Right hindlimb (tissue), 1 donor: ENCODE measurements around the gene MARCKSL1.
A peak's percentile ranks its signal among the peaks of the same experiment; 100 is the strongest.
"Not testable (repeated sequence)": the region's sequence is repeated elsewhere in the genome, so short reads cannot be mapped to it uniquely, and the experiment has no call there.

Source experiments
- DNase-seq: peaks from one replicate; pipeline ENCODE4 v3.0.0-alpha.2; 2018

Gene MARCKSL1, protein sequence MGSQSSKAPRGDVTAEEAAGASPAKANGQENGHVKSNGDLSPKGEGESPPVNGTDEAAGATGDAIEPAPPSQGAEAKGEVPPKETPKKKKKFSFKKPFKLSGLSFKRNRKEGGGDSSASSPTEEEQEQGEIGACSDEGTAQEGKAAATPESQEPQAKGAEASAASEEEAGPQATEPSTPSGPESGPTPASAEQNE

DNA sequence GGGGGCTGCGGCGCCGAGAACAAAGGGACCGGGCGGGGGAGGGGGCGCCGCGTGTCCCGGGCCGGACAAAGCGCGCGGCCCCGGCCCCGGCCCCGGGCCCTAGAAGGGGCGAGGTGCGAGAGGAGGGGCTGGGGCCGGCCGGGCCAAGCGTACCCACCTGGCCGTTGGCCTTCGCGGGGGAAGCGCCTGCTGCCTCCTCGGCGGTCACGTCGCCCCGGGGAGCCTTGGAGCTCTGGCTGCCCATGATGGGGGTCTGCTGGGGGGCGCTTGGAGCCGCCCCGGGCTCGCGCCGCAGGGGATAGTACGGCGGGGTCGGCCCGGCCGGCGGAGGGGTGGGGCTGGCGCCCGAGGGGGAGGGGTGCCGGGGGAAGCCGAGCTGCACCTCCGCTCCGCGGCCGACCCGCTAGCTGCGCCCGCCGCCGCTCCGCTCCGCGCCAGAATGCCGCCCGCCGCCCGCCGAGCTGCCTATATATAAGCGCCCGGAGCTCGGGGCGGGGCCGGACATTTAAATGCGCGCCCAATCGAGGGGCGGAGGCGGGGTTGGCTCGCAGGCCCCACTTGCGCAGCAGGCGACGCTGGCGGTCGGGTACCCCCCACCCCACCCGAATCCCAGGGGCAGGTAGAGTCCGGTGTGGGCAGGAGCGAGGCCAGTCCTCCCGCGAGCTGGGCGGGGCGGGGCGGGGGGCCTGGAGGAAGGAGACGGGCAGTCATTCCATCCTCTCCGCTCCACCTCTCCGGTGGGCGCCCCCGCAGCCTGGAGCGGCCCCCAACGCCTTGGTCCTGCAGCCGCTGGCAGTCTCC is at the start of gene MARCKSL1:
Gene MARCKSL1, minus strand, starts transcription at position 444 of the 801 bp plus-strand sequence. Its CDS starts 200 bp downstream, at position 244.
- DNase-seq = peak; percentile 89

DNA sequence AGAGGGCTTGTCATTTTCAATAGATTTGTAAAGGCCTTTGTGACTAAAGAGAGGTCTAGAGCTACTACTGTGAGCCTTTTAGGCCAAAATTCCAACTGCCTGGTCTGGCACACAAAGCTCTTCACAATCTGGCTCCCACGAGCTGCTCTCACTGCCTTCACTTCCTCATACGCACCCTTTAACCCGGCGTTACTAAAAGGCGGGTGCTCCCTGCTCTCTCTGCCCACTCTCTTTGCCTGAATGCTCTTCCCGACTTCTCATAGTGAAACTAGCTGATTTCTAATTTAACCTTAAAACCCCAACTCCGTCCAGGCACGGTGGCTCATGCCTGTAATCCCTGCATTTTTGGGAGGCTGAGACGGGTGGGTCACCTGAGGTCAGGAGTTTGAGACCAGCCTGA is 44.0 kb upstream of the MARCKSL1 start:
- DNase-seq = no peak

DNA sequence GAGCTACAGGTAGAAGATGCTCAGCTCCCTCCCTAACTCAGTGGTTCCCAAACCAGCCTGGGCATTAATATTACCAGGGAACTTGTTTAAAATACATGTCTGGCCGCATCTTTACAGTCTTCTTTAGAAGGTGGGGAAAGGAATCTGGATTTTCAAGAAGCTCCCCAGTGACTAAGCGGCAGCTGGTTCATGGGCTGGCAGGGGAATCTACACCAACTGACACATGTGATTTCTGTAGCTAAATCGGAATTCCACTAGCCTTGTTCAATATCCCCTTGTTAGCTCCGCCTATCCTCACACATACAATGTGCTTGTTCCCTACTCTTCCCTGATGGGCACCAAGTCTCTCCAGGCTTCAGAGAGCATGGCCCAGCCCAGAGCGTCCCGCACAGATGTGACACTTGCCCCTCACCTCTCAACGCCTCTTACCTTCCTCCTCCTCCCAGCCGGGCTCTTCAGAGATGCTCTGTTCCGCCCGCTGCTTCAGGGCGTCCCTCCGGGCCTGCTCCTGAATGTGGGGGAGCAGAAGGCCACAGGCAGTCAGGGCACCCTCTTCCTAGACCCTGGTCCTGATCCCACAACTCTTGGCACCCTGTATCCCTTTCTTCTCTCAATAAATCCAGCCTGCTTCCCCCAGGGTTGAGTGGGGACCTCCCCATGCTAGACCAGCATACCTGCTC is 41.6 kb upstream of the MARCKSL1 start:
- DNase-seq = no peak

DNA sequence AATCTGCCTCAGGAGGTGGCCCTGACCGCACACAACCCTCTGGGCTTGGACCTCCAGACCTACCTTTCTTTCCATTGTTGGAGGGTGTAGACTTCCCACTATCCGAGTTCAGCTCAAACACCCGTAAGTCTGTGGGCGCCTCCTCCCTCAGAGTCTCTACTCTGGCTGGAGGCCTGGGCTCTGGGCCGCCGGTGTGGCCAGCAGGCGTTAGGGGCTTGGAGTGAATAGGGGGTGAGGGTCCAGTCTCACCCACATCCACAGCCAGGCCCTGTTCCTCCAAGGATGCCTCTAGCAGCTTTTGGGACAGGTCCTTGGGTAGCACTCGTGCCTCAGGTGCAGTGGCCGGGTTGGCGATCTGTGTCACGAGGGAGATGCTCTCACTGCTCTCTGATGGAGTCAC is 40.2 kb upstream of the MARCKSL1 start:
- no peak for DNase-seq

DNA sequence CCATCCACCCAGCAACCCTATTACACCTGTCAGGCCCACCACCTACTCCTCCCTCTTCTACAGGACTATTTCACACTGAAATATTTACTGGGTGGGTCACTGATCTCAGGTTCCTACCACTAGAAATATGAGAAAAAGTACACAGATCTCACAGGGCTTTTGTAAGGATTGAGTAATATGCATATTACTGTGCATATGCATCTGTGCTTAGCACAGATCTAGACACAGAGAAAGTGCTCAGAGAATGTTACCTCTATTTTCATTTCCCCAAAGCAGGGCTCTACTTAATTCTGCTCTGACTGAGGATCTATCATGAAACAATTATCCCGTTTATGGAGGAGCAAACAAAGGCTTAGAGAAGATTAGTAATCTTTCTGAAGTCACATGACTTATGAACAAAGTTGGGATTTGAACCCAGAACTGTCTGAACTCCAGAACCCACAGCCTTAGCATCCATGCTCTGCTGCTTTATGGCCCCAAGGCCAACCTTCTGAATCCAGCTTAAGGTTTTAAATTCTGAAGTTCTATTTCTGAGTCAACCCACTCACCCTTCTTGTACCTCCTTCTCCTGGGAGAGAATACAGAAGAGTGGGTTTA is 38.1 kb upstream of the MARCKSL1 start:
- no peak for DNase-seq

DNA sequence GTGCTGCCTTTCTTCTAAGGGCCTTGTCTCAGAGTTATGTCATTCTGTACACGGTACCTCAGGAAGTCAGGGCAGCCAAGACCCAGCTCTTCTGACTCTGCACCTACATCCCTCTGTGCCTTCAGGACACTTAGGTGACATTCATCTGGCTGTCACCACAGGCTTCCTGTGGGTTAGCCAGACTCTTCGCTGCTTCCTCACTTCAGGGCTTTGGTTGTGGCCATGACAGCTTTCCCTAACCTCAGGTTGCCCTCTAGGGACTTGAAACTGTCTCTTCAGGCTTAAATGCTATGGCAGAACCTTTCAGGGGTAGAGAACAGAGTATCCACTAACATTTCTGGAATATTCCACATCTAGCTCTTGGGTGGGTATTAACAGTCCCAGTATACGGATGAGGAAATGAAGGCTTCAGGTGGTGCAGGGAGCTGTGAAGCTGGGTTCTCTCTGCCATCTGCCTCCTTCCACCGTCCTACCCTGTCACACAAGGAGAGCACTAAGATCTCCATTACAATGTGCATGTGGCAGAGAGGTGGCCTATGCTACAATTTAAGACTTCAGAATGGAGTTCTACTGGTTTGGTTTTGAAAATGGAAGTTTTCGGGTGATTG is 36.2 kb upstream of the MARCKSL1 start:
- DNase-seq = no peak

DNA sequence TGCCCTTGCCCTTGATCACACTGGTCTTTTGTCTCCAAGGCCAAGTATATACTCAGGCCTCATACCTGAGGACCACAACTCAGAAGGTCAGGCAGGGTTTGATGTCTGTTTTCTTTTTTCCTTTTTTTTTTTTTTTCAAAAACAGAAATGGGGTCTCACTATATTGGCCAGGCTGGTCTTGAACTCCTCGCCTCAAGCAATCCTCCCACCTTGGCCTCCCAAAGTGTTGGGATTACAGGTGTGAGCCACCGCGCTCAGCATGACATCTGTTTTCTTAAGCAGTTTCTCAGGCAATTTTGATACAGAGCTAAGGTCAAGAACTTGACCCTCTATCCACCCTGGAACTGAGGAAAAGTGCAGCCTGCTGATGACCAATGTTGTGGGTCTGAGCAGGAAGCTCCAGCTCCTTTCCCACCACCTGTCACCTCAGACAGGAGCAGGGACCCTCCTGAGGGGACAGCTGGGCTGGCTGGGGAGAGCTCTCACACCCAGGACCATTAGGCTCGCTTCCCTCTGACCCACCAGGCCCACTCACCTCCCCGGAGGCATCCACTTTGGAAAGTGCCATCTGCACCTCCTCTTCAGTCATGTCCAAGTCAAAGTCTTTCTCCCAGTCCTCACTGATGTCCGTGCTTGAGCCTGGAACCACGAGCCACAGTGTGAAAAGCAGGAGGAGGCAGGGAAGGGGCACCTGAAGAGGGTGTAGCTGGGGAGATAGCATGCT is 32.0 kb upstream of the MARCKSL1 start:
- no peak for DNase-seq

DNA sequence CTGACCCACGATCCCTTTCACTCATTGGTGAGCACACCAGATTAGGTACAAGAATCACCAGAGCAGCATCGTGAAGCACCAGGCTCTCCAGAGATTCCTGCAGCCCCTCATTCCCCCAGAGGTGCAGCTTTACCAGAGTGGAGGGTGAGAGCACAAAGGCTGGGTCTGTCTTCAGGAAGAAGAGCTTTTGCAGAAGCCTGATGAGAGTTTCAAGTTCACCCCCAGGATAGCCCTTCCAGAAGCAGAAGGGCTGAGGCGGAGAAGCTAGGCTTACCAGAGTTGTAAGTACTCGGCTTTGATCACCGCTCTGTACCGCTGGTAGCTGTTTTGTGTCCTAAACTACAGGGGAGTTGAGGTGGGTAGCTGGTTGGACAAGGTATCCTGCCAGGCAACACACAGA is 29.4 kb upstream of the MARCKSL1 start:
- no peak for DNase-seq

DNA sequence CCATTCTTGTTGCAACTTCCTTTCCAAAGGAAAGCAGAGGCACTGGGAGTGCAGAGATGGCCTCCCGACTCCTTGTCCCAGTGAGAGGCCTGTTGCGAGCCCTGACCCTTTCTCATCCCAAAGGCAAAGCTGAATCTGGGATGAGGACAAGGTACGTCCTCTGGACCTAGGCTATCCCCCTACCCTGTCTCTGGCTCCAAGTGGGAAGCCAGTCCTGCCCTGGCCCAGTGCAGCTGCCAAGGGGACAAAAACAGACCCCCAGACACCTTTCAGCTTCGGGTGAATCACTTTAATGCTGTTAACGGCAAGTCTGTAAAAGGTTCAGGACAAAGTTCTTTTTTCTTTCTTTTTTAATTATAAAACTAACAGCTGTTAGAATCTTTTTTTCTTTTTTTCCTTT is 28.8 kb upstream of the MARCKSL1 start:
- no peak for DNase-seq

DNA sequence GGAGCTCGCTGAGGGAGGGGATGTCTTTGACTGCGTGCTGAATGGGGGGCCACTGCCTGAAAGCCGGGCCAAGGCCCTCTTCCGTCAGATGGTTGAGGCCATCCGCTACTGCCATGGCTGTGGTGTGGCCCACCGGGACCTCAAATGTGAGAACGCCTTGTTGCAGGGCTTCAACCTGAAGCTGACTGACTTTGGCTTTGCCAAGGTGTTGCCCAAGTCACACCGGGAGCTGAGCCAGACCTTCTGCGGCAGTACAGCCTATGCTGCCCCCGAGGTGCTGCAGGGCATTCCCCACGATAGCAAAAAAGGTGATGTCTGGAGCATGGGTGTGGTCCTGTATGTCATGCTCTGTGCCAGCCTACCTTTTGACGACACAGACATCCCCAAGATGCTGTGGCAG is 27.7 kb upstream of the MARCKSL1 start:
- no peak for DNase-seq

DNA sequence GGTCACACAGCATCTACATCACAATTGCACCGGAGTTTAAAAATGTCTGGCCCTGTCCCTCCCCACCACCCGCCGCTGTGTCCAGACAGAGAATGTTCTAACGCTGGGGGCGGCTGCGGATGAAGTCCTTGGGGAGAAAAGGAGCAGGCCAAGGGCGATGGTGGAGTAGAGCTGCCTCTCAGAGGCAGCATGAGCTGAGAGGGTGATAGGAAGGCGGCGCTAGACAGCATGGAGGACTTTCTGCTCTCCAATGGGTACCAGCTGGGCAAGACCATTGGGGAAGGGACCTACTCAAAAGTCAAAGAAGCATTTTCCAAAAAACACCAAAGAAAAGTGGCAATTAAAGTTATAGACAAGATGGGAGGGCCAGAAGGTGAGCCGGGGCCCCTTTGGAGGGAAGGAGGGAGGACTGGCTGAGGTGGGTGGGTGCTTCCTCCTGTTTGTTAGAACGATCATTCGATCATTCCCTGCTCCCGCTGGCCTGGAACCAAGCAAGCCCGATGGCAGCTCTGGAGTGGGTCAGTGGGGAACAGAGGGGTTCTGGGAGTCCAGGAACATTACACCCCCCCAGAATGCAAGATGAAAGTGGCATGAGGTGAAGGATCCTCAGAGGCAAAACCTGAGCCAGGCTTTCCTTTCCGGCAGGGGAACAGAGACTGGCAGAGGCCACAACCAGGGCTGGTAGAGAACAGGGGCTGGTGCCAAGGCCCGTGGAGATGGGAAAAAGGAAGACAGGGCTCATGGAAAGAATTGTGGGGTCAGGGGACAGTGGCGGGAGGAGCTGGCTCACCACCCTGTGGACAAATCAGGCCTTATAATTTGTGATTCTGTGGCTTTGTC is 26.7 kb upstream of the MARCKSL1 start, which contains the start of the genes FAM229A and TSSK3:
Gene FAM229A, minus strand, starts transcription at position 12 of the 840 bp plus-strand sequence. CDS start 394 bp downstream, outside the sequence.
Gene TSSK3, plus strand, starts transcription at position 66 of the 840 bp plus-strand sequence. Its CDS starts 163 bp downstream, at position 229.
- DNase-seq = no peak

DNA sequence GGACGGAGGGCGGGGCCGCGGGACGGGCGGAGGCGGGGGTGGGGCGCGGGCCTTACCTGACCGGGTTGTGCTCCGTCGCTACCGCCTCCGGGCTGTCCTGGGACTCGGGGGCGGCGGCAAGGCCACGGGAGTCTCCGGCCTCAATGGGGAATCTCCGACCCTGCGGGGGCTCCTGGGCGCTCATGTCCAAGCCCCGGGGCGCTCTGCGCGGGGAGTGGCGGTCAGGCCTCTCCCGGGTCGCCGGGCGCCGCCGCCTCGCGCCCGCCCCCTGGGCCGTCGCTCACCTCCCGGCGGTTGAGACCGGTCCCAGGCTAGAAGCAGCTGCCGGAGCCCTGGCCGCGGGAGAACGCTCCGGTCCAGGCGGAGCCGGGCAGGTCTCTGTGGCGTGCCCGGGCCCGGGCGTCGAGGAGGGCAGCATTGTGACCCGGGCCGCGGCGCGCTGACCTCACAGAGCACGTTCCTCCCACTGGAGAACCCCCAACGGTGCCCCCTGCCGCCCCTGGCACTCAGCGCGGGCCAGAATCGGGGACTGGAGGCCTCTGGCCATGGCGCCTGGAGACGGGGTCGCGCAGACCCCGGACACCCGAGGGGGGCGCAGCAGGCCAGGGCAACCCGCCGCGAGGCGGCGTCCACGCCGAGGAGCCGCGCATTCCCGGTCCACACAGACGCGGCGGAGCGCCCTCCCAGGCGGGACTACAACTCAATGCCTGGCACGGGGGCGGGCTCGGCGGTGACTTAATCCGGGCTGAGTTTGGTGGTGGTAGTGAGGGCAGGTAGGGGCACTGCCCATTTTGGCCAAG is 25.8 kb upstream of the MARCKSL1 start:
- peak; percentile 71 for DNase-seq

DNA sequence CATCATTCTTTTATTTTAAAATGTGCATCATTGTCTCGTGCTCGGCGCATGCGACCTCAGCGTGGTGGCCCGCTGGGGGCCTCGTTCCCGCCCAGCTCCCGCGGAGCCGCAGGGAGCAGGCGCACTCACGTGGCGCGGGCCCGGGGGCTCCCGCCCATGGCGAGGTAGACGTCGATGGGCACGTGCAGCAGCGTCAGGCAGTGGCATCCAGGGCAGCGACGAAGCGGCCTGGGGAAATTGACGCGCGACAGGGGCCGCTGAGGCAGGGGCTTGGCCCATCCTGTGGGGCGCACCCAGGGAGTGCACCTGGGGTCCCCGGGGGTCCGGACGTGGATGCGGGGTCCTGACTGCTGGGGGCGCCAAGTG is 25.3 kb upstream of the MARCKSL1 start:
- DNase-seq = no peak

DNA sequence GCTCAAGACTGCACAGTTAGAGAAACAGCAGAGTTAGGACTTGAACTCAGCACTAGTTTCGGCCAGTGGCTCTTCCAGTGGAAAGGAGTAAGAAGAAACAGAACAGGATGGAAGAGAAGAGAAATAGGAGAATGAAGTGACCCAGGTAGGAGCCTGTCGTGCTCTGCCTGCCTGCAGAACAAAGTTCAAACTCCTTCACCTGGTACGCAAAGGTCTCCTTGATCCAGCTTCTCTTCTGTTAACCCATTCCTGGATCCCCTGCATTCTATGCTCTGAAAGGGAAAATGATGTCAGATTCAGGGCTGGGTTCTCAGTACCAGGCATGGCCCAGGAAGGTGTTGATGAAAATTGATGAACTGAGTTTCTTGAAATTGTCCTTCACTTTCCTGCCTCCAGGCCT is 22.4 kb upstream of the MARCKSL1 start:
- DNase-seq = no peak

DNA sequence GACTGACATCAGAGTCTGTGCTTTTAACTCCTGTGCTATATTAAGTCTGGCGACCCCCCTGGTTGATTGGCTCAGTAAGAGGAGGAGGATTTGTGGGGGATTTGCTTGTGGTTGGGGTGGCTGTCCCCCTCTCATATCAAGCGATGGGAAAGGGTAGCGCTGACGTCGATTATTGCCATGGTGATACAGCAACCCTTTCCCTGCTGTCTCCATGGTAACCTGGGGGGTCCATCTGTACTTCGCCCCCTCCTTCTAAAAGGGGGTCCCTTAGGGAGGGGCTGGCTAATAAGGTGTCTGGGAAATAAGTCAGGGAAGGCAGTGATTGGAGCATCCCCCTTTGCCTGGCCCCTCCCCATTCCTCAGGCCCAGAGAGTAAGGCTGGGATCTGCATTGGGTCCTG is 21.6 kb upstream of the MARCKSL1 start:
- no peak for DNase-seq

DNA sequence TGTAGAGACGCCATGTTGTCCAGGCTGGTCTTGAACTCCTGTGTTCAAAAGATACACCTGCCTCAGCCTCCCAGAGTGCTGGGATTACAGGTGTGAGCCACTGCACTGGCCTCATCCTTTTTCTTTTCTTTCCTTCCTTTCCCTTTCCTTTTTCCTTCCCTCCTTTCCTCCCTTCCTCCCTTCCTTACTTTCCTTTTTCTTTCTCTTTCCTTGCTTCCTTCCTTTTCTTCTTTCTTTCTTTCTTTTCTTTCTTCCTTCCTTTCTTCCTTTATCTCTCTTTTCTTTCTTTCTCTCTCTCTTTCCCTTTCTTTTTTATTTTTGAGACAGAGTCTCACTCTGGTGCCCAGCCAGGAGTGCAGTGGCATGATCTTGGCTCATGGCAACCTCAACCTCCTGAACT is 20.4 kb upstream of the MARCKSL1 start:
- no peak for DNase-seq

DNA sequence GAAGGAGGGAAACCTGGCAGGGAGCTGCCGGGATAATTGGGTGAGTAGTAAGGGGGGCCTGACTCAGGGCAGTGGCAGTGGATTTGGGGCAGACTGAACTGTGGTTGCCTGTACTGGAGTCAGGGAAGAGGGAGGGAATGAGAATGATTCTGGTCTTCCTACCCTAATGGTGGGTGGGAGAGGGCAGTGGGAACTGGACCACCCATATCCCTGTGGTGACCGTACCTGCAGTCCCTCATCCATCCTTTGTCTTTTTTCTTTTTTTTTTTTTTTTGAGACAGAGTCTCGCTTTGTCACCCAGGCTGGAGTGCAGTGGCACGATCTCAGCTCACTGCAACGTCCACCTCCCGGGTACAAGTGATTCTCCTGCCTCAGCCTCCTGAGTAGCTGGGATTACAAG is 19.7 kb upstream of the MARCKSL1 start:
- DNase-seq = not testable (repeated sequence)

DNA sequence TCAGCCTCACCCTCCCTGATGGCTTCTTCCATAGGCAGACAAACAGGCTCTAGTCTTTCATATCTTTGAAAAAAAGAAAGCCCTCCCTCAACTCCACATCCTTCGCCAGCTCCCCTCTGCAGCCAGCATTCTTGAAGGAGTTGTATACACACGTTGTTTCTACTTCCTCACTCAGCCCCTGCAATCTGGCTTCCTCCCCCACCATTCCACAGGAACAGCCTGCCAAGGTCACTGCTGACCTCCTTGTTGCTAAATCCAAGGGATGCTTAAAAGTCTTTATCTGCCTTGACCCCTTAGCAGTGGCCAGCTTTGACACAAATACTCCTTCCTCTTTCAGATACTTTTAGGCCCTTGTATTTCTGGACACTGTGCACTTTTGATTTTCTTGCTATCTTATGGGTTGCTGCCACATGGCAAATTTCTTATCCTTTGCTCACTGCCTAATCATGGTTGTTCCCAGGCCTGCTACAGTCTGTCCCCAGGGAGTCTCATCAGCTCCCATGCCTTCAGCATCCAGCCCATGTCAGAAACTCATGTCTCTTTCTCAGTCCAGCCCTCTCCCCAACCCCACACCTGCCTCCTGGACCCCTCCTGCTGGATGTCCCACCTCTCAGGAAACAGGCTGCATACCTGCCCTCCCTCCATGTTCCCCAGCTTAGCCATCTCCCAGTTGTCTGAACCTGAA is 18.0 kb upstream of the MARCKSL1 start:
- DNase-seq = peak; percentile 43

DNA sequence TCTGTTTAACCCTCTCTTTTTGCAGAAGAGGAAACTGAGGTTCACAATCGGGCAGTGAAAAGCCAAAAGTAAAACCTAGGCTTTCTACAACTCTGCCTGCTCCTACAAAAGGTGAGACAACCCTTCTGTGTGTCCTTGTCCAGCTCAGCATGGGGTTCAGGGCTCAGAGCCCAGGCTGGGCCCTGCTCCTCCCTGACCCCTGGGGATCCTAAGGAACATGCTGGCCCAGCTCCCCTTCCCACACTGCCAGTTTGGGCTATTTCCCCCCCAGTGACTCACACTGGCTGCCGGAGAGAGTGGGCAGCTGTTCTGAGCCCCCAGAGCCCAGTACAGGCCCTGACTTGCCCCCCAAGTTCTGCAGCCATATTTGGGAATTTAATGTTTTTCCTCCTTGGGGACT is 17.4 kb upstream of the MARCKSL1 start:
- DNase-seq = no peak
